Activated T-cell treated with anti-CD3 and anti-CD28 coated beads, Interleukin-2, amount 50 U/mL, for 1 hour (primary cell): Measurements from ENCODE around the gene LPAR2.
A peak's percentile ranks its signal among the peaks of the same experiment; 100 is the strongest.

ENCODE experiments used
- DNase-seq: peaks from one replicate; pipeline ENCODE4 v3.0.0-alpha.2; 2020

The LPAR2 gene

DNA sequence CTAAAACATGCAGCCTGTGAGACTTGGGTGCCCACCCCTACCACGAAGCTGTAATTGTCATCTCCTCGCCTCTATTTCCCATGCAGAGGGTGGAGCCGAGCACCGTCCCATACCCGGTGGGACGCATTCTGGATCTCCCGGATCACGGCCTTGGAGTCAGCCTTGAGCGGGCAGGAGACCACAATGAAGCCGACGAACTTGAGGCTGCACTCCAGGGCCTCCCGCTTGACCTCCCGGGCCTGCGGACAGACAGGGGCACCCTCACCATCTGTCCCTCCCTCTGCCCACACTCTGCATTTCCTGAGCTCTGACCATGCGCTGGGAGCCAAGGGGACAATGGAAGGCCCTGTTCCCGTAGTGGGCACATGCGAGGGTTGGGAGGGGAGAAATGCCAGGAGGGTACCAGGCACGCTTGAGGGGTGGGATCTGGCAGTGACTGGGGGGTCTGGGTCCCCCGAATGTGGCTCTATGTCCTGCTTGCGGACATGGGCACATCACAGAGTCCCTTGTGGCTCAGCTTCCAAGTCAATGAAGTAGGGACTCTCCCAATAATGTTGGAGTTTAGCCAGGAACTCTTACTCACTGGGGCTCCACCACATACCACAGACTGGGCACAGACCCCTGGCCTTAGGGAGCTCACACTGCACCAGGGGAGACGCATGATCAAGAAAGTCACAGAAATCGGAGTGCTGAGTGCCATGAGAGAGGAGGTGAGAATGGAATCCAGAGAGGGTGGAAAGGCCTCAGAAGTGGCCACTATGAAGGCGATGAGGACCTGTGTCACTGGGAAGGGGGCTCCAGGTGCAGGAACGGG, 24.7 kb upstream of the LPAR2 start:
- DNase-seq: no peak

DNA sequence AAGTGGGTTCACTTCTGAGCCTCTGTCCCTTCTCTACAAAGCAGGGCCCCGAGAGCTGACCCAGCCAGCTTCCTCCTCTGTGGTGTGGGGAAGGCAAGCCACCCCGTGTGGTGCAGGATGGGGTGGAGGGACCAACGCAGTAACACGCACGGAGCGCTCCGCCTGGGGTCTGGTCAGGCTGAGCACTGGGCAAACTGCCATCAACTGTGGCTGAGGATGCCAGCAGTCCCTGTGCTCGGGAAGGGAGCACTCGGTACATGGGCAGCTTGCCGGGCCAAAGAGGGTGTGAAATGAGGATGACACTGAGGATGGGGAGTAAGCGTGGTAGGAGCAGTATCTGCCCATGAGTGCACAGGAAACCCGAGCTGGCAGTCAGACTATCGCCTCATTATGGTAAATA, 23.1 kb upstream of the LPAR2 start:
- DNase-seq: no peak

DNA sequence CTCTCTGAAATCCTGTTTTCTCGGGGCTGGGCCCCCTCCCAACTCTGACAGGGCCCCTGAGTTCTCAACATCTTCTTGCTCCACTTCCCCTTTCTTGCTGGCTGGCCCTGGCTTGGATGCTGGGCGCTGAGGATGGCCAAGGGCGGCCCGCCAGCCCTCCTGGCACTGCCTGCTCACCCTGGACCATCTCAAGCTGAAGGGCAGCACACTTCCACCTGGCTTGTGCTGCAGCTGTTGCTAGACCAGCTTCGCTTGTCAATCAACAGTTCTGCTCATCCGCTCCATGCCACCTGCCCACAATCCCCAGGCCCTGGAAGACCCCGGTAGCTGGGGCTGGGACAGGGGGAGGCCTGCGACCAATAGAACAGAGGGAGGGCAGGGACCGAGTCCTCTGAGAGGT, 22.3 kb upstream of the LPAR2 start:
- no peak for DNase-seq

DNA sequence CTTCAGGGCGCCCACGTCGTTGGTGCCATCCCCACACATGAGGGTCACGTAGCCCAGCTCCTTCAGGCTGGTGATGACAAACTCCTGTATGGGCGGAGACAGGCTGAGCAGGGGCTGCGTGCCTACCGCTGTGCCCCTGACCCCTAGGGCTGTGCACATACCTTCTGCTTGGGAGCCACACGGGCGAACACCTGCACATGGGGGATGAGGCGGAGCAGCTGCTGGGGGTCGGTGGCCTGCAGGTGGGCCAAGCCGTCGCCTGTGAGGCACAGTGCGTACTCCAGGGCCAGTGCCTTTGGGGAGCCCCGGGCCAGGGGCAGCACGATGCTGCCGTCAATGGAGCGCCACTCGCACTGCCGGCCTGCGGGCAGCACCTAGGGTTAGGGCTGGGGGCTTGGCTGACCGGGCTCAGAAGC, 21.6 kb upstream of the LPAR2 start:
- no peak for DNase-seq

DNA sequence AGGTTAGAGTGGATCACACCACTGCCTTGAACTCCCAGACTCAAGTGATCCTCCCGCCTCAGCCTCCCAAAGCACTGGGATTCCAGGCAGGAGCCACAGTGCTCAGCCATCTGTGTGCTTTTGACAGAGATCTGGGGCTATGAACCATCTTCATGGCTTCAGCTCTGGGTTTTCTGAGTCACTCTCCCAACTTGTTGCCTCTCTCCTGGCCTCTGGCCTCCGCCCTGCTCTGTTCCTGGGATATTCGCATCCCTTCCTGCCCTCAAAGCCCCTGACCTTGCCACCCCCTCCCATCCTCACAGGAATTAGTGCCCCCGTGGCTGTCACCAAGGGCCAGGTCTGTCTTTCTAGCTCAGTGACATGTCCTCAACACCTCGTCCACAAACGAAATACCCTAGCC, 21.1 kb upstream of the LPAR2 start:
- DNase-seq: no peak

DNA sequence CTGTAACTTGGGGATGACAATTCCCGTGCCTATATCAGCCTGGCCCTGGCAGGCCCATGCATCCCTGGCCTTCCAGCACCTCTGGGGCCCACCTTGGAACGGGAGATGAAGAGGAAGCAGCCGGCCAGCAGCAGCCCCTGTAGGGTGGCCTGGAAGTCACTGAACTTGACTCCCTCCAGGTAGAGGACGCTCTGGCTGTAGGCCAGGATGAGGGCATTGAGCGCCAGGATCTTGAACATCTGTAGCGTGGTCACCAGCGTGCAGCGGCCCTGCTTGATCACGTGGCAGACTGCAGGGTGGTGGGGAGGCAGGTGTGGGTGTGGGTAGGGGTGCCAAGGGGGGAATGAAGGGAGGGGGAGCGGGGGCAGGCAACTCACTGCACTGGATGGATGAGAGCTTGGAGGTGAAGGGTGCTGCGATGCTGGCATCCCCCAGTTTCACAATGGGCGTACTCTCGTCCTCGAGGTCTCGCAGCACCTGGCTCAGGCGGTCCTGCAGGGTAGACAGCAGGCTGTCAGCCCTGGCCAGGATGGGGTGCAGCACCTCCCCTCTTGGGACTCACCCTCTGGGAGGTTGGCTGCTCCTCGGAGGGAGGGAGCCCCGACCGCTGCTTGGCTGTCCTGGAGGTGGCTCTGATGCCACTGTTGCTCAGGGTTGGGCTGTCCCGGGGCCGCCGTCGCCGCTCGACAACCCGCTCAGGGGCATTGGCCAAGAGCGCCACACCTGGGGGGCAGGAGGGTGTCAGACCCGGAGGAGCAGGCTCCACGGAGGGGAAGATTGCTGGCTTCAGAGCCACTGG, 19.2 kb upstream of the LPAR2 start:
- DNase-seq: no peak

DNA sequence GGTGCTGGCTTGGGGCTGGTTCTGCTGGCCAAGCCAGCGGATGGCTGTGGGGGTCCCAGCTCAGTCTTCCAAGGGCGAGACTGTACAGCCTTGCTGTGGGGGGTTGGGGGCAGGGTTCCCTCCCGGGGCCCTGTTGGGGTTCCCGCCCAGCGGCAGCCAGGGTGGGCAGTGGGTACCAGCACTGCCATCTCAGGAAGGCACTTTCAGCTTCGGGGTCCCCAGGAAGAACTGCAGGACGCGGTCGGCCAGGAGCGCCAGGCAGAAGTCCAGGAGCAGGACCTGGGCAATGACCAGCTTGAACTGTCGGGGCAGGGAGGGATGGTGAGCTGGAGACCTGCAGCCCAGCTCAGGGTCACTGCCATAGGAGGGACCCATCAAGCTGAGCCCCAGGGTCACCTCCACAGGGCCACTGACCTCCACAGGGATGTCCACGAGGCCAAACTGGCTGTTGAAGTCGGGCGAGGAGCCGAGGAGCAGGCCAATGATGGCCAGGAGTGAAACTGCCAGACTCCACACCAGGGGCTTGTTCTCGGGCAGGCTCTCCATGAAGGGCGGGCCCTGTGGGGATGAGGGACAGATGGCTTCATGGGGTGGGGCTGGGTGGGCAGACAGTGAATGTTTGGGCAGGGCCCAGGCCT, 17.3 kb upstream of the LPAR2 start:
- DNase-seq: no peak

DNA sequence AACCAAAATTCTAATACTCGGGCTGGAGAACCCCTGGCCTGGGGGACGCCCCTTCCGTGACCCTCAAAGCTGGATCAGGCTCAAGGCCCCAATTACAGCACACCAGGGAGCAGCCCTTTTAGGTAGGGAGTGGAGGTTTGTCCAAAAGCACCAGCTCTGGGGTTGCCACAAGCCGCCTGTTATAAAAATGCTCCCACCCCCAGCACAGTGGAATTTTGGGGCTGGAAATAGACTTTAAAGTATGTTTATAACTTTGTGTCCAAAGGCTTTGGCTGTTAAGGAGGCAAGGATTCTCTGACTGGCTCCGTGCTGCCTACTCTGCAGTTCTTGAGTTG, 16.0 kb upstream of the LPAR2 start:
- no peak for DNase-seq

DNA sequence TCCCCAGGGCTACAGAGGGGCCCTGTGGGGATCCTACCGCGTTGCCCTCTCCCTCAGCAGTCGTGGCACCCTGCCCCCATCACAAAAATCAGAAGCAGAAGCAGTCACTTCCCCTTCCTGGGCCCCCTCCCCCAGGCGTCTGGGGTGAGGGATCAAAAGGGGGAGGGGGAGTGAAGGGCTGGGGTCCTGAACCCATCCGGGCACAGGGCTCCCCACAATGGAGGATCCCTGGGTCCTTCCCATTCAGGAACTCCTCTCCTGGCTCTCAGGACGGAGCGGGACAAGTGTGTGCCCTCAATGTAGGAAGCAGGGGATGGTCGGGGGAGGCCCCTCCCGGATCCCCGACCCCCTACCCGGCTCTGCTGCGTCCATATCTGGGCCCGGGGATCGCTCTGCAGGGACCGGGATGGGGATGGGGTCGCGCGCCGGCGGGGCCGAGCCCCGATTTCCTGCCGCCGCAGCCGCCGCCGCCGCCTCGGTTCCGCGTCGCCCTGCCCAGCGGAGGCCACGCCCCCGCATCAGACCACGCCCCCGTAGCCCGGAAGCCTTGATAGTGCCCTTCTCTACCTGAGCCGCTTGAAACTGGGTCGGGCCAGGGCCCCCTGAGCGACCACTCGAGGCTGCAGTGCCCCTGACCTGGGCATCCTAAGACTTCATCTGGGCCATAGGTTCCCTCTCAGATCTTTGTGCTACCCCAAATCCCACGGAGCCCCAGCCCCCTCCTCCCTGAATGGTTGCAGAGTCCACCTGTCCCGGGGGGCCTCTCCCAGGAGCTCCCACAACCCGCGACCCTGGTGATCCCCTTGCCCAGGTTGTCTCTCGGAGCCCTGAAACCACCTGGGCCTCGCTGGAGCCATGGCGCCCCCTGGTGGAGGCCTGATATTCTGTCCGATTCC, 15.4 kb upstream of the LPAR2 start, which contains the start of gene GMIP:
Gene GMIP, minus strand, starts transcription at position 500 of the 896 bp plus-strand sequence. Its CDS starts 128 bp downstream, at position 372.
- DNase-seq: peak; percentile 92

DNA sequence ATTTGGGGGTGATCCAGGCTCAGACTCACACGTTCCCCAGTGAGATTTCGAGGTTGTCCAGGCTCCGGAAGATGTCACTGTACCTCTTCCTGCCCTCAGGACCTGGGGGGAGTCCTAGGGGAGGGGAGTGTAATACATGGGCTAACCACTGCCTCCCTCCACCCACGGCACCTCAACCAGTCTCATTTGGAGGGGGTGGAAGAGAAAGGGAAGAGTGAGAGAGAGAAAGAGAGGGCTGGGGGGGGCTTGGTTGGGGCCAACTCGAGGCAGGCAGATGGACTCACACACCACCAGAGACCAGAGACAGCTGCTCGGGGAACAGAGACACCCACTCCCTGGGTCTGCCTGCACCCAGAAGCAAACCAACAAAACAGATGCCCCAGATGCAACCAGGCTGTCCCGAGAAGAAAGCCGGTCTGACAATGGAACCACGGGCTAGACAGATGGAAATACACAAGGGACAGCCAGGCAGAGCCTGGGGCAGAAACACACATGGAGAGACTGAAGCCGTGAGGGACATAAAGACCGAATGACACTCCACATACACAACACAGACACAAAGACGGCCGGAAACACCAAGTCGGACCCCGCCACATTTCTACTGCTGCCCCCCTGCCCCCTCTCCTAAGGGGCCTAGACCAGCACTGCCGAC, 14.6 kb upstream of the LPAR2 start:
- DNase-seq: peak; percentile 50

DNA sequence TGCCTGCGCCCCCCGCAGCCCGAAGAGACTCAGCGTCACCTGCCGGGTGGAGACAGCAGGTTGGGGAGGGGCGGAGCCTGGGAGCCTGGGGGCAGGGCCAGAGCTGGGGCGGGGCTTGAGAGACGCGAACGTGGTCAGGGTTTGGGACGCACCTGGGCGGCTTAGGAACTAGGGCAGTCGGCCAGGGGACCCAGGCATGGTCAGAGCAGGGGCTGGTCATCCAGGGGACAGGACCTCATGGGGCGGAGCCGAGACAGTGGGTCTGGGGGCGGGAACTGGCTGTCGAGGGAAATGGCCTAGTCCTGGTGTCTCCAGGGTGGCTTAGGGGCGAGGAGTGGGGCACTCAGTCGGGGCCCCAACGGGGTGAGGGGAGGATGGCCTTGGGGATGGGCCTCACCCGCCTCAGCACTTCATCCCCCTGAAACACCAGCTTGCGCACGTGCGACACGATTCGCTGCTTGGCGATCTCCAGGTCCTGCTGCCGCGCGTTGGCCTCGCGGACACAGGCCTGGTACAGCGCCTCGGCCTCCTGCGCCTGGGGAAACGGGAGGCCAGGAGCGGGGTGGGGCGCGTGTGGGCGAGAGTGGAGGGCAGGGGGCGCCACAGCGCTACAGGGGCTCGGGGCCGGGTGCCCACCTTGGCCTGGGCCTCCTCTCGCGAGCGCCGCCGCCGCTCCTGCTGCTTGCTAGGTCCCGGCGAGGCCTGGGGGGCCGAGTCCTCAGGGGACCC, 9.7 kb upstream of the LPAR2 start:
- DNase-seq: no peak

DNA sequence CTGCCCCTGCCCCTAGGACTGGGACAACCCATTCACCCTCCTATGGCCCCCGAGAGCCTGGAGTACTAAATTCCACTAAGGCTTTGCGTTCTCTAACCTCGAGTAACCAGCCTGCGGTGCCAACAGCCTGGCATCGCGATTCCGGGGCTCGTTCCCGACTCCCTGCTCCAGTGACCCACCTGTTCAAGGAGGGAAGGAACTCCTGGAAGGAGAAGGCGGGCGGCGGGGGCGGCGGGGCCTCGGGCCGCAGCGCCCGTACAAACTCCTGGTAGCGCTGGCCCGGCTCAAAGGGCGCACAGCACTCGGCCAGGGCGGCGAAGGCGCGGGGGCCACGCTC, 9.1 kb upstream of the LPAR2 start:
- no peak for DNase-seq

DNA sequence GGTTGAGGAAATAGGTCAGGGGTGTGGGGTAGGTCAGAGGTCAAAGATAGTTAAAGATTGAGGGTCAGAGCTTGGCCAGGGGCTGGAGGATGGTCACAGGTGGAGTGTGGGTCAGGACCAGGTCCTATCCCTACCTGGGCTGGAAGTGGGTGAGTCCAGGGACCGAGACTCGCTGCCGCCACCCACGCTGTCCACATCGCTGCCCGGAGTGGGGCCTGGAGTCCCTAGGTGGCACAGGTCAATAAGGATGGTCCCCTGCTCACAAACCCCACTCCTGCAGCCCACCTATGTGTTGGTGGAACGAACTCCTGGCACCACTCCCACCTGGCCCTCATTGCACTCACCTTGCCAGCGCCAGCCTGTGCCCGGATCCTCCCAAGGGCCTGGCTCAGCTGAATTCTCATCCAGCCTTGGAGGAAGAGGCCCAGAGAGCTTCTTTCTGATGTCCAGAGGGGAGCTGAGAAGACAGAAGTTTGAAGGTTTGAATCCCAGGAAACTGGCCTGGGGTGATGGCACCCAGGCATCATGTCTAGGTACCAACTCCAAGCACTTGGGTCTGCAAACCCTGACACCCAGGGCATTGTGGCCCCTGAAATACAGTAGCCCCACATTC, 8.7 kb upstream of the LPAR2 start:
- DNase-seq: no peak

DNA sequence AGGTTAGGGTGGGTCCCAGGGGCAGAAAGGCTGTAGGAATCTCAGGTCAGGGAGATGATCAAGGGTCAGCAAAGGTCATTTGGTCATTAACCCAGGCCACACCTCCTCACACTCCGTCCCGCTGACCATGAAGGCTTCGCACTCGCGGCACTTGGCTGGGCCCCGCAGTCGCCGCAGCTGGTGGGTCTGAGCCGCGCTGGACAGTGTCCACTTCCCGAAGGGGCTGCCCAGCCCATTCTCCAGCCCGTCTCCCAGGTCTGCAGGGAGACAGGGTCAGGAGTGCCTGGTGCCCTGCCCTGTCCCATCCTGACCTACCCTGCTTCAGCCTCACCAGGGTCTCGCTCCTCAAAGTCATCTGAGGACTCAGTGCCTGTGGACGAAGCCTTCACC, 7.3 kb upstream of the LPAR2 start:
- no peak for DNase-seq

DNA sequence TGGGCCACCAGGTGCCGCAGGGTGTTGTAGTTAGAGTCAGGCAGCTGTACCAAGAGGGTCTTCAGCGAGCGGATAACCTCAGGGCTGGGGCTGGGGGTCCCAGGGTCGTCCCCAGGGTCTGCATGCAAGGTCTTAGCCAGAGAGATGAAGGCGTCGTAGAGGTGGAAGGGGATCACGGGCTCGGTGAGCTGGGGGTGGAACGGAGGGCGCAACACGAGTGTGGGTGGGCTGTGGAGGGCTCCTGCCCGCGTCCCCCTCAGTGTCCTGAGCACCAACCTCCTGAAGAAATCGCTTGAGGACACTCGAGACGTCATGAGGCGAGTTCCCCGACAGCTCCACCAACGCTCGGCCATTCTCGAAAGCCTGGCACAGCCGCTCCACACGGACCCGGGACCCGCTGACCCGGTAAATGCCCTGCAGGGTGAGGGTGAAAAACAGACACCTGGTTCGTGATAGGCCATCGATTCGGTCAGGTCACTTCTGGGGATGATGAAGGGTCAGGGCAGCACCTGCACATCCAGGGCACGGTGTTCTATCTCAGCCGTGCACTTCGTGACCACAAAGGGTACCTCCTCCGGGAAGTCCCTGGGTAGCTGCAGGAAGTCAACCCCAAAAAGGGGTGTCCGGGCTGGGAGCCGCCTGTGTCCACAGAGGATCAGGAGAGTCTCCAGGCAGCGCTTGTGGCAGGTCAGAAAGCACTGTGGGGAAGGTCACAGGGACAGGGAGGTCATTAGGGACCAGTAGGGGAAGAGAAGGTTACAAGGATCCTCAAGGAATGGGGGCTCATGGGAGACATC, 6.7 kb upstream of the LPAR2 start:
- no peak for DNase-seq

DNA sequence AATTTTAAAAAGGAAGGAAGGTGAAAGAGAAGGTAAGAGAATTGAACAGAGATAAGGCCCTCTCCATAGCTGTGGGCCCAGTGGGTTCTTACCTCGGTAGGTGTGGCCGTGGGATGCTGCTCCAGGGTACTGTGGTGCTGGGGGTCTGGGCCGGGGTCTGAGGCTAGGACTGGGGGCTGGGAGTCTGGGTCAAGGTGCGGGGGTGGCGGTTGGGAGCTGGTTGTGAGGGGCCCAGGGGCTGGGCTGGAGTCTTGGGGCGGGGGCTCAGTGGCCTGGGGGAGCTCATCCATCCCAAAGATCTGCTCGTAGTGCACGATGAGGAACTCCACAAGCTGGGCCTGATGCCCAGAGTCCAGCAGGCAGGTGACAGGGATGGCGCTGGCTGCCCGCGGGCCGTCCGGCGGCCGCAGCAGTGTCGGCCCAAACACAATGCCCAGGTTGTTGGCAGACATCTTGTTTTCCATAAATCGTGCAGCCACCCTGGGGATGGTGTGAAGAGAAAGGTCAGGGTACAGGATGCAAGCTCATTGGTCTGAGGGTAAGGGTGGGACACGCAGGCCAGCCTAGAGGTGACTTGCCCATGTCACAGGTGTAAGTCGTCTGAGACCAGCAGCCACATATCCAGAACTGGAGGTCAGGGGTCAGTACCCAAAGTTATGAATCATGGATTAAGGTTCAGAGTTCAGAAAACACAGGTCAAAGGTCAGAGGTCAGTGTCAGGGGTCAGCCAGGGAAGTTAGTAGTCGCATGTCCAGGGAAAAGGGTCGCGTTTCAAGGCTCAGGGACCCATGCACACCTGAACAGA, 5.9 kb upstream of the LPAR2 start:
- DNase-seq: no peak

DNA sequence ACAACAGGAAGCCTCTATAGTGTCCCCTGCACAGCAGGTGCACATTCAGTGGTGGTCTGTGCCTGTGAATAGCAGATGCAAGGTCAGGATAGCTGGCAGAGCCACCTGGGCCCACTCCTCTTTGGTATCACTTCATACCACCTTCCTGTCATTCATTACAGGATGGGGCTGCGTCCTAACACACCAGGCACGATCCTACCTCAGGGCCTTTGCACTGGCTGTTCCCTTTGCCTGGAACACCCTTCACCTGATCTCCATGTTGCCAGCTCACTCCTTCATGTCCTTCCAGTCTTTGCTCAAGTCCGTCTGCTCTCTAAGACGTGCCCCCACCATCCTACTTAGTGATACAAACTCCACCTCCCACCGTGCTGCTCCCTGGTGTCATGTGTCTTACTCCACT, 4.6 kb upstream of the LPAR2 start:
- no peak for DNase-seq

DNA sequence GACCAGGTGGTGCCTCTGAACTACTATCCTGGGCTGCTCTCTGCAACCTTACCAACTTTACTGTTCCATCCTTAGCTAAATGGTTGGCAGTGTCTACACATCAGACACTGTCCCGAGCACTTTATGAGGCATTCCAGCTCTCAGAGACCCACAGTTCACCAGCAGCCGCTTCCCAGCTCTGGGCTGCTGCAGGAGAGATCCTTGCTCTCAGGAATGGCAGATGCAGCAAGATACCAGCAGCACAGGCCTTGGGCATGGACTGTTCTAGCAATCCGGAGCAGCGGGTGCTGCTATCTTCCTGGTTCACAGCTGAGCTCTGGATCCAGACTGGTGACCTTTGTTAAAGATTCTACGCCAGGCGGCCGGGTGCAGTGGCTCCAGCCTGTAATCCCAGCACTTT, 3.3 kb upstream of the LPAR2 start:
- DNase-seq: no peak

DNA sequence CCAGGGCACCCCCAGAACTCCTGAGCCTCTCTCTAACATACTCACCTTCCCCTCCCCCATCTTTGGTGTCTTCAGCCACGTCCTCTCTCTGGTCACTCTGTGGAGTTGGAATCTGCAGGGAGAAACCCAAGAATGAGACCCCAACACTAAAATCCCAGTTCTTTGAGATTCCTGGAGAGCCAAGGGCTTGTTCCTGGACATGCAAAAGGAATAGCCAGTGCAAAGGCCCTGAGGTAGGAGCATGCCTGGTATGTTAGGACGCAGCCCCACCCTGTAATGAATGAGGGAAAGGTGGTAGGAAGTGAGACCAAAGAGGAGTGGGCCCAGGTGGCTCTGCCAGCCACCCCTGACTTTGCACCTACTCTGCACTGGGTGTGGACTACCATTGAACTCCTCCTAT, 2.4 kb upstream of the LPAR2 start:
- no peak for DNase-seq

DNA sequence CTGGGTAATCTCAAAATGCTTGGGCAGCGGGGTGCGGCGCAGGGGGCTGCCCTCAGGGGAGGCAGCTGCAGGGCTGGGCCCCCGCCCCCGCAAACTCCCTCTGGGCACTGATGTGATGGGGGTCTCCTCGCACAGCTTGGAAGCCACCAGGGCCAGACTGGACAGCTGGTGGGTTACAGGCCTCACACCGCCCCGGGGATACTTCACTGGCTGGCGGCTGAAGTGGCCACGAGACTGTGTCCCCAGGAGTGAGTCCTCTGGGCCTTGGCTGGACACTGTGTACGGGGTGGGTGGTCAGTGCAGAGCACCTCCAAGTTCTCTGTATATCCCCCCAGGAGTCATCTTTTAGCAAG, 2.0 kb upstream of the LPAR2 start:
- DNase-seq: no peak
